ENCODE measurements around the gene DGKD.

DNA sequence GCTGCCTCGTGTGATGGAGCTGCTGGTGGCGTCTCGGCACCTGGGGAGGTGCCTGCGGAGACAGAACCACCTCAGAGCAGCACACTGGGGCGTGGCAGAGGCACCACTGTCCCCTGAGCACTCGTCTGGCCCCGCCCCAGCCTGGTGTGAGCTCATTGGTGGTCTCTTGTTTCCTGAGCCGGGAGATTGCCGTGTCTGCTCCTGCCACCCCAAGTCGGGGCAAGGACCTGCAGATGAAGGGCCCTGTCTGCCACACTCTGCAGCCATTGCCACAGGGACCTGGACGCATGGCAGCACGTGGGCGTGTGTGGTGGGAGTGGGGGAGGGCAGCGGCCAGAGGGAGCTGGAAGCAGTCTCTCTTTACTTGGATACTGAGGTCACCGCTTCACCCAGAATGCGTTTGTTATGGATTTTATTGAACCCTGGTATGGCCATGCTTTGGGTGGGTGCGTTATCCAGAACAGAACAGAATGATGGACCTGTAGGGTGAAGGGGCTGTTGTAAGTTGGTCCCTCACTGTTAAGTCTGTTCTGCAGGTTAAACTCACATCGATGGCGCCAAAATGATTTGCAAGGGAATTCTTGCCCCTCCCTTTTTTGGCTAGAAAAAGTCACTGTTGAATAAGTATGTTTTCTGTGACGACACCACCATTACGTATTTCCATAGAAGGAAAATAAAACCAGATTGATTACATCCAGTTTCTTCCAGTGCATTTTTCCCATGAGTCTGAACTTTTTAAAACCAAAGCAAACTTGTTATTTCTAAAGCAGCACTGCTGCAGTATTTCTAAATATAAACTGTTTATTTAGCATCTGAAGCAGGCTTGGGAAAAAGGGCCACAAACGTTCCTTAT is 120.2 kb downstream of the DGKD start:
- TF ChIP-seq, protein P1, sequence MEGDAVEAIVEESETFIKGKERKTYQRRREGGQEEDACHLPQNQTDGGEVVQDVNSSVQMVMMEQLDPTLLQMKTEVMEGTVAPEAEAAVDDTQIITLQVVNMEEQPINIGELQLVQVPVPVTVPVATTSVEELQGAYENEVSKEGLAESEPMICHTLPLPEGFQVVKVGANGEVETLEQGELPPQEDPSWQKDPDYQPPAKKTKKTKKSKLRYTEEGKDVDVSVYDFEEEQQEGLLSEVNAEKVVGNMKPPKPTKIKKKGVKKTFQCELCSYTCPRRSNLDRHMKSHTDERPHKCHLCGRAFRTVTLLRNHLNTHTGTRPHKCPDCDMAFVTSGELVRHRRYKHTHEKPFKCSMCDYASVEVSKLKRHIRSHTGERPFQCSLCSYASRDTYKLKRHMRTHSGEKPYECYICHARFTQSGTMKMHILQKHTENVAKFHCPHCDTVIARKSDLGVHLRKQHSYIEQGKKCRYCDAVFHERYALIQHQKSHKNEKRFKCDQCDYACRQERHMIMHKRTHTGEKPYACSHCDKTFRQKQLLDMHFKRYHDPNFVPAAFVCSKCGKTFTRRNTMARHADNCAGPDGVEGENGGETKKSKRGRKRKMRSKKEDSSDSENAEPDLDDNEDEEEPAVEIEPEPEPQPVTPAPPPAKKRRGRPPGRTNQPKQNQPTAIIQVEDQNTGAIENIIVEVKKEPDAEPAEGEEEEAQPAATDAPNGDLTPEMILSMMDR (conservative IDR thresholded peaks at IDR 0.05 in 1 of 2, IDR thresholded peaks at IDR 0.05 in 1 of 2; ENCODE audit: low read depth in 1 of 2, low read length in 2 of 2), result no peak
- no peak for TF ChIP-seq EZH2 (IDR thresholded peaks at IDR 0.05; ENCODE audit: low read length, missing control alignments)

All from fibroblast of lung (primary cell).